Skeletal muscle tissue (tissue), 4 donors: ENCODE results near the gene PIGK. TPM values are rescaled to one million over a fixed set of nuclear protein-coding genes. Genes with fewer than 3 reads are reported as not detected.

Experiments used
- H3K27ac ChIP-seq: one replicate; pipeline ENCODE4 v1.7.0; 2013; ENCODE audit warnings: mild to moderate bottlenecking, low read depth, low read length, inconsistent platforms
- H3K27me3 ChIP-seq, 3 donors: one replicate each; pipeline ENCODE4 v1.7.0; 2013; ENCODE audit warnings: low read length in 3 of 3; ENCODE audit not compliant: control insufficient read depth in 3 of 3, insufficient read depth in 3 of 3
- H3K36me3 ChIP-seq, 3 donors: one replicate each; pipeline ENCODE4 v1.7.0; 2013; ENCODE audit warnings: low read length in 3 of 3; ENCODE audit not compliant: control insufficient read depth in 3 of 3, insufficient read depth in 3 of 3
- H3K4me1 ChIP-seq, 3 donors: one replicate each; pipeline ENCODE4 v1.7.0; 2013; ENCODE audit warnings: low read length in 3 of 3, mild to moderate bottlenecking in 3 of 3; ENCODE audit not compliant: control insufficient read depth in 3 of 3, insufficient read depth in 3 of 3
- H3K4me3 ChIP-seq, 3 donors: one replicate each; pipeline ENCODE4 v1.7.0; 2013; ENCODE audit warnings: low read length in 3 of 3
- H3K9ac ChIP-seq, 3 donors: one replicate each; pipeline ENCODE4 v1.7.0; 2013; ENCODE audit warnings: low read length in 3 of 3, mild to moderate bottlenecking in 3 of 3, moderate library complexity in 2 of 3, low read depth in 1 of 3
- H3K9me3 ChIP-seq, 3 donors: one replicate each; pipeline ENCODE4 v1.7.0; 2013; ENCODE audit warnings: low read length in 3 of 3; ENCODE audit not compliant: control insufficient read depth in 3 of 3
- total RNA-seq: library from RNA; depleted of rRNA; stranded (reverse); fragments of >200 nt; gene quantifications from one replicate; pipeline ENCODE4 v1.2.3, GENCODE V29; 2014
- donor health status: Osteomylitis.

Gene PIGK
- total RNA-seq, 1 donor from 2014 or later, result 17.7 TPM

DNA sequence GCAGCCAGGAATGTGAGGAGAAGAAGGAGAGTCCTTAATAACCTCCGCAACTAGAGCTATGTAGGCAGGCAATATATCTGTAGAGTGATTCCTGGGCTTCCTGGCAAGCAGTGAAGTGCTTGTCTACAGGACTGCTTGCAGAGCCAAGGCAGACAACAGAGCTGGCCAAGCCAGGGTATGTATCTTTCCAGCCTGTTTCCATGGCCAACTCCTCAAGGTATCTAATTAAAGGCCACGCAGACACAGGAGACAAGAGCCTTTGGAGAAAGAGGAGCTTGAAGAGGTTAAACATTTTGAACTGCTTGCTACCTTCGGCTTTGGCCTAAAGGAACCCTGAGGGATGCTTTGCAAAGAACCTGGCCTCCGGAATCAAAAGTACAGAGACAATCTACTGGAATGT, 137.4 kb downstream of the PIGK start:
- Histone ChIP-seq H3K36me3 (no peaks in the 10 kb centered on the region), H3K9me3 (no peaks in the 10 kb centered on the region), H3K9ac (no peak overlapping the region), H3K4me1 (no peaks in the 10 kb centered on the region), H3K27me3 (no peaks in the 10 kb centered on the region), H3K4me3 (no peak overlapping the region), H3K27ac (no peak overlapping the region)

DNA sequence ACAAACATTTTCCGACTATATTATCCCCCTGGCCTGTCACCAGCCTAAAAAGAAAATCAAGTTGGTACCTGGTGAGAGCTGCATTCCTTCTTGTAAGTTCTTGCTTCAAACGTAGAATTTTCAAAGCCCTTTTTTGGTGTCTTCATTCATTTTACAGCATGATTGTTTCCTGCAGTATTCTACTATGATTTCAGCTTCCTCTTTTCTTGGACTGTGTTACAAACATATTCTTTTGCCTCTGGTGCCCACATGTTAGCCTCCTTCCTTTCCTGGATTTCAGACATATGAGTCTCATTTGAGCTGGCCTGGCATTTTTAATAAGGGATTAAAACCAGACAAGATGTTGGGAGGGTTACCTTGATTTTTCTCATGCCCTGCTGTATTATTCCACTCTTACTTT, 142.5 kb downstream of the PIGK start:
- Histone ChIP-seq H3K36me3 (no peaks in the 10 kb centered on the region), H3K9ac (no peak overlapping the region), H3K27me3 (no peaks in the 10 kb centered on the region), H3K4me3 (no peak overlapping the region), H3K4me1 (no peaks in the 10 kb centered on the region), H3K9me3 (no peaks in the 10 kb centered on the region), H3K27ac (no peak overlapping the region)

DNA sequence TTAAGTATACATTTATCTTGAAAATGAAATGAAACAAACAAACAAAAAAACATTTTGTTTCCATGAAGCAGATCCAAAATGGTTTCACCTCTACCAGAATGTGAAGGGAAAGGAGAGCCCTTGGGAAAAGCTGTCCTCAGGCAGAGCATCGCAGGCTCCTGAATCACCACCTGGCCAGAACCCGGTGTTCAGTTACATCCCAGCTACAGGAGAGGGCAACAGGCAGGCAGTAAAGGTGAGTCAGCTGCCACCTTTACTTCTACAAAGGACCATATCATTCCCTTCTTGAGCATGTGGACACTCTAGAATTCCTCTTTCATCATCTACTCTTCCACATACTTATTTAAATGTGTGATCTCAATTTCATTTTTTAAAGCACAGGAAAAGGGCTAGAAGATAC, 151.2 kb downstream of the PIGK start:
- Histone ChIP-seq H3K27me3 (no peaks in the 10 kb centered on the region), H3K36me3 (no peaks in the 10 kb centered on the region), H3K4me3 (no peak overlapping the region), H3K27ac (no peak overlapping the region), H3K4me1 (no peaks in the 10 kb centered on the region), H3K9me3 (no peaks in the 10 kb centered on the region), H3K9ac (no peak overlapping the region)

DNA sequence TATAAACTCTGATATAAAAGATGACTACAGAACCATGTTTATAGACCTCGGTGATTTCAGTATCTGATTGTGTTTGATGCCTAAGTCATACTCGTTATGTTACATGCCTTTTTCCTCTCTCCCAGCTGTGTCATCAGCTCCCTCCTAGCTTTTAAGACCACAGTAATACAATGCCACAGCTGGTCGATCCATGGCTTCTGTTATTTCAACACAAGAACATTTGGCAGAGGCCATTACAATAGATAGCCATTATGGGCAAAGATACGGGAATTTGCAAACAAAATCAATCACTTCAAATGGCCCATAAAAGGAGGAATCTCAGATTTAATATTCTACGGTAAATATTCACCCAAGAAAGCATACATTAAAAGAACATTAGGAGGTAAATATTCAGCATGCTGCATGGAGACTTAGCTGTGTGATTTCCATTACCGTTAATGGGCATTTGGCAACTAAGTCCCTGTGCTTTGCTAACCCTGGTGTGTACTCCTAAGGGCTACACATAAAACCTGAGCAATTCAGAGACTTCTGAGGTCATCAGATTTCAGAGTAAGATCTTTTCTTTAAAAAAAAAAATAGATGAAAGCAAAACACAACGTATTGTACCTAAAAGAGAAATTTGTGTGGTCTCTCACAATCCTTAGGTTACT, 153.4 kb downstream of the PIGK start:
- no peaks in the 10 kb centered on the region for H3K27me3 ChIP-seq
- H3K27ac ChIP-seq, result no peak overlapping the region
- H3K4me3 ChIP-seq, result no peak overlapping the region
- no peak overlapping the region for H3K9ac ChIP-seq
- H3K36me3 ChIP-seq, result no peaks in the 10 kb centered on the region
- H3K4me1 ChIP-seq, result no peaks in the 10 kb centered on the region
- no peaks in the 10 kb centered on the region for H3K9me3 ChIP-seq

DNA sequence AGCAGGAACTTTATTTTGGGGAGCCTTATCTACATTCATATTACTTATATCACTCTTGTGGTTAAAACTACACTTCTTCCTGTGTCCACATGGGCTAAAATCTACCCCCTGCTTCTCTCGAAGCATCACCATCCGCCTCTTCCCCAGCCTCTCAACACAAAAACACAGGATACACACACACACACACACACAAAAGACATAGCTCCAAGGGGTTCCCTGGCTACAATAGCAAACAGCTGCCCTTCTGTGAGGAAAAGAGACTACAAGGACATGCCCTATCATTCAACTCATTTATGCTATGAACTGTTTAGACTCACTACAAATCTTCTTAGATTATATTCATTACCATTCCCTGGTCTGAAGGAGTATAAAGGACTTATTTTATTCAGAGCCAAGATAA, 155.0 kb downstream of the PIGK start:
- Histone ChIP-seq H3K9me3 (no peaks in the 10 kb centered on the region), H3K9ac (no peak overlapping the region), H3K4me3 (no peak overlapping the region), H3K4me1 (no peaks in the 10 kb centered on the region), H3K27ac (no peak overlapping the region), H3K27me3 (no peaks in the 10 kb centered on the region), H3K36me3 (no peaks in the 10 kb centered on the region)

DNA sequence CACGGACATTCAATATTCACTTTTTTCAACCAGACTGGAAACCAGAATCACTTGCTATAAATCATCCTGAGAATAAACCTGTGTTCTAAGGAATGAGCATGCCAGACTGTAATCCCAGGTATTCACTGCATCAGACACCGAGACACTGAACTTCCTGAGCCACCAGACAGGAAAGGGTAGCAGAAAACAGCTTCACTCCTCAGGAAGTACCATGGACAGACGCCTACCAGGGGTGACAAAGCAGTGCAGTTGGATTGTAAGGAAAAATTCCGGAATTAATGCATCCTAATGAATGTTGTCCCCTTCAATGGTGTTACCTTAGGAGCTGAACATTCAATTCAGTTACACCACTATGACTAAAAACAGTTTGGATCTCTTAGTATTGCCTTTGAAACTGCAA, 156.1 kb downstream of the PIGK start:
- Histone ChIP-seq H3K4me1 (no peaks in the 10 kb centered on the region), H3K4me3 (no peak overlapping the region), H3K27me3 (no peaks in the 10 kb centered on the region), H3K9me3 (no peaks in the 10 kb centered on the region), H3K36me3 (no peaks in the 10 kb centered on the region), H3K9ac (no peak overlapping the region), H3K27ac (no peak overlapping the region)

DNA sequence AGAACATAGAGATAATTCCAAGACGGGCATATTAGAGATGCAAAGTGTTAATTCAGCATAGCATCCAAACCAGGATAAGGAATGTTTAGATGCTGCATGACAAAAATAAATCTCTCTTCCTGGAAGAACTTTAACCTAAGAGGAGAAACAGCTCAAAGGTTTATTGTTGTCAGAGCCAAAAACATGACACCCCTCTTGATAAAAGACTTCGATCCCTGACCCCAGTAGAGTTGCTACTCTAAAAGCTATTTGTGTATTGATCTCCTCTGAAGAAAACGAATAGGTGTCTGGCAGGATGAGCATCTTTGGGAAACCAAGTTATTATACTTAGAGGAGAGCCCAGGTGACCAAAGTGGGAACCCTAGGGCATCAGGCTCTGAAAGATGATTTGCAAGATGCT, 158.1 kb downstream of the PIGK start:
- H3K4me1 ChIP-seq, result no peaks in the 10 kb centered on the region
- no peaks in the 10 kb centered on the region for H3K27me3 ChIP-seq
- H3K9ac ChIP-seq, result no peak overlapping the region
- no peaks in the 10 kb centered on the region for H3K36me3 ChIP-seq
- no peak overlapping the region for H3K4me3 ChIP-seq
- no peak overlapping the region for H3K27ac ChIP-seq
- no peaks in the 10 kb centered on the region for H3K9me3 ChIP-seq

DNA sequence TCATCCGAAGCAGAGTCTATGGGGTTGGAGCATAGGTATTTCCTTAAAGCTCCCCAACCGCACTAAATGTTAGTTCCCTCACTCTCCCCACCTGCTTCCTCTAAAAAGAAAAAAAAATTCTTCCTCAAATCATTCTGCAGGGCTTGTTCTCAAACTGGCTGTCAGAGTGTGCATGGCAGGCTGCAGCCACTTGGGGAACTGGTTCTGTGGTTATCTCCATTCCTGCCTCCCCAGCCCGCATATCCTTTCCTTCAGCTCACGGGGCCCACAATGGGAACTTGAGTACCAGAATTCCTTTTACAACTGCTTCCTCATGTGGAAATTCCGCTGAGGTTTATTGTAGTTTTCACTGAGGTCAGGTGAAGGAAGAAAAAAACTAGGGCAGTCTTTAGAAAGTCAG, 159.2 kb downstream of the PIGK start:
- no peaks in the 10 kb centered on the region for H3K27me3 ChIP-seq
- H3K9ac ChIP-seq, result no peak overlapping the region
- H3K9me3 ChIP-seq, result no peaks in the 10 kb centered on the region
- no peaks in the 10 kb centered on the region for H3K4me1 ChIP-seq
- no peaks in the 10 kb centered on the region for H3K36me3 ChIP-seq
- no peak overlapping the region for H3K27ac ChIP-seq
- H3K4me3 ChIP-seq, result no peak overlapping the region

DNA sequence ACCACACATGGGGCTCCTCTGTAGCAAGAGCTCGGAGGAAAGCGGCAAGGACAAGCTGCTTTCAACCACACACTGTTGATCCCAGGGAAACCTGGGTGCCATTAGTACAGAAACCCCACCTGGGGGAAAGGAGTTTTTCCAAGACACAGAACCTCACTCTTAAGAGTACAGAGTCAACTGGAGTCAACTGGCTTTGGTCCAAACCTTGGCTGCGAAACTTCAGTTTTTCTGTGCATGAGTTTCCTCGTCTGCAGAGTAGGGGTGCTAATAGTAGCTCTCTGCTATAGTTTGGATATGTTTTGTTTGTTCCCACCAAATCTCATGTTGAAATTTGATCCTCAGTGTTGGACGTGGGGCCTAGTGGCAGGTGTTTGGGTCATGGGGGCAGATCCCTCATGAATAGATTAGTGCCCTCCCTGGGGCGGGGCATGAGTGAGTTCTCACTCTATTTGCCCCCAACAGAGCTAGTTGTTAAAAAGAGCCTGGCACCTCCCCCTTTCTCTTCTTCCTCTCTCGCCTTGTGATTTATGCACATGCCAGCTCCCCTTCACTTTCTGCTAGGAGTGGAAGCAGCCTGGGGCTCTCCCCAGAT, 161.1 kb downstream of the PIGK start:
- Histone ChIP-seq H3K9me3 (no peaks in the 10 kb centered on the region), H3K36me3 (no peaks in the 10 kb centered on the region), H3K4me3 (no peak overlapping the region), H3K9ac (no peak overlapping the region), H3K27me3 (no peaks in the 10 kb centered on the region), H3K4me1 (no peaks in the 10 kb centered on the region), H3K27ac (no peak overlapping the region)

DNA sequence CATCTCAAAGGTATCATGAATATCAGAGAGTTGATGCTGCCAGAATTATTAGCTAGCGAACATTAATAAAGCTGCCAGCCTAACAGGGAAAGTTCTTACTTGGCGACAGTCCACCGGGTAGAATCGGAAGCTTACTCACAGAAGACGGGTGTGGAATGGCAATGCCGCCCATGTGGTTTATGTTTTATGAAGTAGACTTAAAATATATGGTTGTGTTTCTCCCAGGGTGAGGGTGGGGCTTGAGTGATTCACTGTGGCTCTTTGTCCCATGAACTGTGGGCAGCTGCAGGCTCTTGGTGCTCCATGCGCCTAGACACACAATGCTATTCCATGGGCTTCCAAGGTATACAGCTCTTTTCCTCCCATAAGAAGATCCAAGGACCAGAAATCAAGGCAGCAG, 162.7 kb downstream of the PIGK start:
- H3K9ac ChIP-seq, result no peak overlapping the region

More for the DNA sequence above, 162.7 kb downstream of the PIGK start:
- Histone ChIP-seq H3K4me1 (no peaks in the 10 kb centered on the region), H3K27me3 (no peaks in the 10 kb centered on the region), H3K36me3 (no peaks in the 10 kb centered on the region), H3K4me3 (no peak overlapping the region), H3K9me3 (no peaks in the 10 kb centered on the region), H3K27ac (no peak overlapping the region)
